ENCODE data around the gene XPO4.

XPO4 gene

DNA sequence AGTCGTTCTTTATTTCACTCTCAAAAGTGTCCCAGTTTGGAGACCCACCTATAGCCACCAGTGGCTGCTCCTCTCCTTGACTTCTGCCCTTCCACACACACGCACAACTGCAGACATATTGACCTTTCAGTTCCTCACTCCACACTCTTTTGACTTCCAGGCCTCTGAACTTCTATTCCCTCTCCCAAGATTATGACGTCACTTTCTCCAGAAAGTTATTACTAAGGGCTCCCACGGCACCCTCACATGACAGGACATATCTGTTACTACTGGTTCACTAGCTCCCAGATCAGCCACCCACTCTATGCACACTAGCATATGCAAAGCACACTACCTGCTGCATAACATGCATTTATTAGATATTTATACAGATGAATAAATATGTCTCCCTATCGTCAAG lies 45.9 kb downstream of the XPO4 start:
- Mint-ChIP-seq H3K27me3 (ENCODE audit: low read depth) (no peaks in the 10 kb centered on the region), H3K27ac (no peak overlapping the region), H3K4me1 (no peaks in the 10 kb centered on the region), H3K36me3 (ENCODE audit: low read depth) (peaks cover 13% of the 10 kb centered on the region), H3K9me3 (no peaks in the 10 kb centered on the region), H3K4me3 (no peak overlapping the region)
- TF ChIP-seq, protein P1, sequence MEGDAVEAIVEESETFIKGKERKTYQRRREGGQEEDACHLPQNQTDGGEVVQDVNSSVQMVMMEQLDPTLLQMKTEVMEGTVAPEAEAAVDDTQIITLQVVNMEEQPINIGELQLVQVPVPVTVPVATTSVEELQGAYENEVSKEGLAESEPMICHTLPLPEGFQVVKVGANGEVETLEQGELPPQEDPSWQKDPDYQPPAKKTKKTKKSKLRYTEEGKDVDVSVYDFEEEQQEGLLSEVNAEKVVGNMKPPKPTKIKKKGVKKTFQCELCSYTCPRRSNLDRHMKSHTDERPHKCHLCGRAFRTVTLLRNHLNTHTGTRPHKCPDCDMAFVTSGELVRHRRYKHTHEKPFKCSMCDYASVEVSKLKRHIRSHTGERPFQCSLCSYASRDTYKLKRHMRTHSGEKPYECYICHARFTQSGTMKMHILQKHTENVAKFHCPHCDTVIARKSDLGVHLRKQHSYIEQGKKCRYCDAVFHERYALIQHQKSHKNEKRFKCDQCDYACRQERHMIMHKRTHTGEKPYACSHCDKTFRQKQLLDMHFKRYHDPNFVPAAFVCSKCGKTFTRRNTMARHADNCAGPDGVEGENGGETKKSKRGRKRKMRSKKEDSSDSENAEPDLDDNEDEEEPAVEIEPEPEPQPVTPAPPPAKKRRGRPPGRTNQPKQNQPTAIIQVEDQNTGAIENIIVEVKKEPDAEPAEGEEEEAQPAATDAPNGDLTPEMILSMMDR (IDR thresholded peaks at IDR 0.05; ENCODE audit: unreplicated experiment in 3 of 3), result no peak

DNA sequence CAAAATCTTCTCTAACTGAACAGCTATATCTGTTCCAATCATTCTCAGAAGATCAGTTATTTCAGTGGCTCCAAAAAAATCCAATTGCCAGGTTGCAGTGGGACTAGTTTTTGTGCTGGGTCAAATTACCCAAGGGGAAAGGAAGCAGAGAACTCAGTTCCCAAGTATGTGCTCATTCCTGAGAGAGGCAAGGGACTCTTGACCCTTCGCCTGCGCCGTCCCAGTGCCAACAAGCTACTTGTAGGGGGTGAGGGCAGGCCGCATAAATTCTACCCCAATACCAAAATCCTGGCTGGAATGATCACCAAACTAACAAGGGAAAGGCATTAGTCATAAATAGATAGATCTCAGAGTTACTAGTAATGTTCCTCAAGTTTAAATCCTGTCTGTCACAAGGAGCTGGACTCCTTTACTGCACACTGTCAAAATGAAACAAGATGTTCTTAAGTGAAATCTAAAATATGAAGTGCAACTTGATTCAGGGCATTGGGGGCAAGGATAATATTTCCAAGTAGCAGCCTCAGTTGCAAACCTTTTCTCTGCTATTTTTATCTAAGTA lies 50.6 kb downstream of the XPO4 start:
- Mint-ChIP-seq H3K9me3 (no peaks in the 10 kb centered on the region), H3K27ac (no peak overlapping the region), H3K36me3 (ENCODE audit: low read depth) (peaks cover 7% of the 10 kb centered on the region), H3K27me3 (ENCODE audit: low read depth) (no peaks in the 10 kb centered on the region), H3K4me3 (no peak overlapping the region), H3K4me1 (peaks cover 20% of the 10 kb centered on the region)
- TF ChIP-seq, protein P1 (IDR thresholded peaks at IDR 0.05; ENCODE audit: unreplicated experiment in 3 of 3), result no peak

DNA sequence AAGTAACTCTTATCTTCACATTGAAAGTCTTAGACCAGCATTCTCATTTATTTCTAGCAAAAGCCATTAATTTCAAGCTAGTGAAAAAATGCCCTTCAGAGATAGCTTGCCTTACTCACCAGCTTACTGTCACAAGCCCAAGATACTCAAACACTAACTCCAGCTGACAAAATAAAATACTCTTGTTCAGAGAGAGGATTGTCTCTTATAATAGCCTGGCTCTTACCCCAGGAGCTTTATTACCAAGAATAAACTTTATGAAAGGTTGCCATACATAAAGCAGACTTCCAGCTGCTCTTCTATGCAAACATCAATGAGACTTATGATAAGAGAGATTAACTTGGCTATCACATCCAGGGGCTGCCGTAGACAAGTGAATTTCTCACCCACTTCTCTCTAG lies 53.6 kb downstream of the XPO4 start:
- Mint-ChIP-seq H3K27me3 (ENCODE audit: low read depth) (no peaks in the 10 kb centered on the region), H3K9me3 (no peaks in the 10 kb centered on the region), H3K4me1 (peaks cover 35% of the 10 kb centered on the region), H3K4me3 (peak overlapping the region in 2 of 3 experiments; percentile 31 to 78), H3K27ac (peak overlapping the region; percentile 62 to 86 (median 76)), H3K36me3 (ENCODE audit: low read depth) (peaks cover 1% of the 10 kb centered on the region)
- TF ChIP-seq, protein P1 (IDR thresholded peaks at IDR 0.05; ENCODE audit: unreplicated experiment in 3 of 3), result no peak

DNA sequence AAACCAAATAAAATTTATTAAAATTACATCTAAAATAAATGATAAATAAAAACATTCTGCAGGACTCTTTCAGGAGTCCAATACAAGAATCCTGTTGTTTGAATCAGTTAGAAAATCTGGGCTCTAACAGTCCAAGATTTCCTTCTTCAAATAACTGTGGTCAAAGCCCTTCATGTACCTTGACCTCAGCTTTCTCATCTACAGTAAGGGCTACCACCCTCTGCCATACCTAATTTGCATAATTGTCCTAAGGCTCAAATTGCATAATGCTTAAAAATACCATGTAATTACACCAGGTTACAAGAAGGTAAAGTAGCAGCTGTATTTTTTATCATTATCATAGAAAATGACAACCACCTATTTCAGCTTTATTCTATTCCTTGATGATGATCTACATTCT lies 54.3 kb downstream of the XPO4 start:
- Mint-ChIP-seq H3K27ac (peak overlapping the region in 1 of 3 experiments; percentile 86), H3K4me1 (peaks cover 43% of the 10 kb centered on the region), H3K36me3 (ENCODE audit: low read depth) (no peaks in the 10 kb centered on the region), H3K4me3 (peak overlapping the region in 1 of 3 experiments; percentile 78), H3K9me3 (no peaks in the 10 kb centered on the region), H3K27me3 (ENCODE audit: low read depth) (no peaks in the 10 kb centered on the region)
- TF ChIP-seq, protein P1 (IDR thresholded peaks at IDR 0.05; ENCODE audit: unreplicated experiment in 3 of 3), result no peak

DNA sequence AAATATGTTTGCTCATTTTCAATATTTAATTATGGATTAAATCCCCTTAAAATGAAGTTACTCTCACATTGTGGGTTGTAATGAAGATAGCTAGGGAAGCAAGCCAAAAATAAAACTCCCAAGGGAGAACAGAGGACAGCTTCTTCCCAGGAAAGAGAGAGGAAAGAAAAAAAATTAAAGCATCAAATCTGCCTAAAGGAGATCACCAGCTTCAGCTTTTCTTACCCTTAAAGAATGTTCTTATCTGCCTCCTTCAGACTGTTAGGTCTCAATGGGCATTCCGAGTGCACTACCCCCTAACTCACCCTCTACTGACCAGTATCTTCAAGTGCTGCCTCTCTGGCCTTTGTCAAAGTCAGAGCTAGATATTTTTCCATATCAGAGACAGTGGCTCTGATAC lies 55.2 kb downstream of the XPO4 start:
- Mint-ChIP-seq H3K27me3 (ENCODE audit: low read depth) (no peaks in the 10 kb centered on the region), H3K4me1 (peaks cover 51% of the 10 kb centered on the region), H3K36me3 (ENCODE audit: low read depth) (no peaks in the 10 kb centered on the region), H3K27ac (peak overlapping the region; percentile 16 to 67 (median 32)), H3K9me3 (no peaks in the 10 kb centered on the region), H3K4me3 (peak overlapping the region in 2 of 3 experiments; percentile 66 to 79)
- TF ChIP-seq, protein P1 (IDR thresholded peaks at IDR 0.05; ENCODE audit: unreplicated experiment in 3 of 3), result no peak

DNA sequence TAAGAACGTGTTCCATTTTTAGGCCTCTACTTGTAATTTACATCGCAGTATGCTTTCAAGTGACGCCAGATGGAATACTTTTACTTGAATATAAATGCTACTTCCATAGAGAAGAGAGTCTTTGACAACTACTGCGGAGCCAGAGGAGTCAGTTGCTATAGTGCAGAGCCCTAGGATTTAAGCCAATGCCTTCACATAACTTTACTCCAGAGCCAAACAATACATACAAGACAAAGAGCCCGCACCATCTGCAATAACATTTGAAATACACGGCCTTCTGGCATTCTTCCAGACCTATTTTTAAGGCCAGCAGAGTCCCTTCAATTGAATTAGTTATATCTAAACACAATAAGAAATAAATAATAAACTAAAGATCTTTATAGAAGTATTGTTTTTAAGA lies 59.4 kb downstream of the XPO4 start:
- Mint-ChIP-seq H3K36me3 (ENCODE audit: low read depth) (peaks cover 24% of the 10 kb centered on the region), H3K4me1 (peaks cover 62% of the 10 kb centered on the region), H3K9me3 (no peaks in the 10 kb centered on the region), H3K4me3 (peak overlapping the region in 2 of 3 experiments; percentile 72 to 79), H3K27me3 (ENCODE audit: low read depth) (no peaks in the 10 kb centered on the region), H3K27ac (peak overlapping the region; percentile 65 to 99 (median 90))
- TF ChIP-seq, protein P1 (IDR thresholded peaks at IDR 0.05; ENCODE audit: unreplicated experiment in 3 of 3), result no peak
